Activated CD4-positive, alpha-beta T cell treated with anti-CD3 and anti-CD28 coated beads for 36 hours (primary cell): ENCODE data around the gene DHRS12. TPM values are rescaled to one million over a fixed set of nuclear protein-coding genes. Genes with fewer than 3 reads are reported as not detected.

Experiments used
- total RNA-seq, 2 experiments: library from RNA; stranded (reverse); gene quantifications; one replicate each; pipeline ENCODE4 v1.2.3, GENCODE V29; 2021

Gene DHRS12
- total RNA-seq, 2 experiments from 2014 or later = 4.9 to 5.3 TPM

Other genes with a start within 250 kb of the DHRS12 start
- gene WDFY2, start 219.7 kb downstream of the DHRS12 start, total RNA-seq = 1 to 10 TPM; 7.4 to 9.5 TPM
- gene TMEM272, start 41.0 kb upstream of the DHRS12 start, total RNA-seq = under 1 TPM; 0.18 to 0.33 TPM
- gene CCDC70, start 57.8 kb upstream of the DHRS12 start, total RNA-seq = not detected
- 1 to 10 TPM; 1.1 to 1.4 TPM for gene ATP7B, start 207.3 kb upstream of the DHRS12 start, total RNA-seq
- 10 to 100 TPM; 14.1 to 18.1 TPM for gene ALG11, start 208.2 kb upstream of the DHRS12 start, total RNA-seq
- 1 to 10 TPM; 6.1 to 7.6 TPM for gene UTP14C, start 220.5 kb upstream of the DHRS12 start, total RNA-seq